GM23248 (cell line): ENCODE data around the gene NPPB. TPM values are rescaled to one million over a fixed set of nuclear protein-coding genes. Genes with fewer than 3 reads are reported as not detected.
A peak's percentile ranks its signal among the peaks of the same experiment; 100 is the strongest.

Experiments
- DNase-seq: peaks from one replicate; pipeline ENCODE4 v3.0.0-alpha.2; 2015
- H2AFZ ChIP-seq: fragments of 200-600 bp; sonication (generic); 2 replicates; pipeline ENCODE4 v1.6.1; 2016; ENCODE audit warnings: antibody characterized with exemption
- H3F3A ChIP-seq: fragments of 200-600 bp; sonication (generic); 2 replicates; pipeline ENCODE4 v1.6.1; 2016; ENCODE audit warnings: mild to moderate bottlenecking, antibody characterized with exemption, mixed run types; ENCODE audit not compliant: insufficient read depth
- H3K27ac ChIP-seq: fragments of 200-600 bp; sonication (generic); 2 replicates; pipeline ENCODE4 v1.5.1; 2016; ENCODE audit warnings: mild to moderate bottlenecking
- H3K27me3 ChIP-seq: fragments of 200-600 bp; sonication (generic); replicated peaks from 2 replicates; pipeline ENCODE4 v1.6.1; 2016; ENCODE audit warnings: mild to moderate bottlenecking; ENCODE audit not compliant: insufficient read depth
- H3K36me3 ChIP-seq: fragments of 200-600 bp; sonication (generic); 2 replicates; pipeline ENCODE4 v1.6.1; 2016; ENCODE audit warnings: low read depth, mild to moderate bottlenecking
- H3K4me1 ChIP-seq: fragments of 200-600 bp; sonication (generic); 2 replicates; pipeline ENCODE4 v1.6.1; 2016; ENCODE audit warnings: mild to moderate bottlenecking; ENCODE audit not compliant: insufficient read depth
- H3K4me2 ChIP-seq: fragments of 200-600 bp; sonication (generic); one replicate; pipeline ENCODE4 v1.6.1; 2016; ENCODE audit warnings: mild to moderate bottlenecking; ENCODE audit not compliant: unreplicated experiment
- H3K4me3 ChIP-seq: fragments of 200-600 bp; sonication (generic); 2 replicates; pipeline ENCODE4 v1.5.1; 2016; ENCODE audit warnings: mild to moderate bottlenecking
- H3K79me2 ChIP-seq: fragments of 200-600 bp; sonication (generic); 2 replicates; pipeline ENCODE4 v1.6.1; 2016; ENCODE audit warnings: mild to moderate bottlenecking; ENCODE audit not compliant: insufficient read depth
- H3K9ac ChIP-seq: fragments of 200-600 bp; sonication (generic); 2 replicates; pipeline ENCODE4 v1.6.1; 2016; ENCODE audit warnings: mild to moderate bottlenecking
- H3K9me2 ChIP-seq: fragments of 200-600 bp; sonication (generic); 2 replicates; pipeline ENCODE4 v1.6.1; 2016; ENCODE audit warnings: mixed run types, mild to moderate bottlenecking, moderate library complexity; ENCODE audit not compliant: insufficient read depth
- H3K9me3 ChIP-seq: fragments of 200-600 bp; sonication (generic); one replicate; pipeline ENCODE4 v1.6.1; 2017; ENCODE audit warnings: low read depth
- H4K20me1 ChIP-seq: fragments of 200-600 bp; sonication (generic); 2 replicates; pipeline ENCODE4 v1.6.0; 2016; ENCODE audit not compliant: insufficient read depth
- EZH2 ChIP-seq: fragments of 200-600 bp; sonication (generic); IDR thresholded peaks from 2 replicates; pipeline ENCODE4 v1.6.1; 2018; ENCODE audit warnings: antibody characterized with exemption, mild to moderate bottlenecking; ENCODE audit not compliant: insufficient read depth, poor library complexity, severe bottlenecking
- EZH2phosphoT487 ChIP-seq: fragments of 200-600 bp; sonication (generic); IDR thresholded peaks from 2 replicates; pipeline ENCODE4 v1.6.1; 2018; ENCODE audit warnings: antibody characterized with exemption, moderate library complexity, mild to moderate bottlenecking, low read depth; ENCODE audit not compliant: insufficient read depth
- WGBS, 2 experiments: methylation state at CpG; one replicate each; pipeline ENCODE4 v1.1.6; 2015 to 2017; ENCODE audit warnings: low lambda C conversion rate in 2 of 2, low coverage in 1 of 2; ENCODE audit errors: missing lambda C conversion rate in 2 of 2; 5-methylcytosine and 5-hydroxymethylcytosine counted together
- in situ Hi-C: fragments of 300-500 bp; cut with MboI; formaldehyde crosslinking; loops from 2 replicates; pipeline ENCODE4 v1.15.0; 2020
- polyA plus RNA-seq: library from polyadenylated mRNA; unstranded; fragments of >200 nt; fragmentation: Nextera tagmentation; extraction: Ambion mirVana; gene quantifications from 2 replicates; pipeline ENCODE4 v1.2.1, GENCODE V29; 2016
- total RNA-seq: library from RNA; depleted of rRNA; stranded (reverse); fragments of >200 nt; shearing (Covaris generic); gene quantifications from 2 replicates; pipeline ENCODE4 v1.2.3, GENCODE V29; 2014; rRNA removed

NPPB gene
- total RNA-seq (not detected in 2 replicates), polyA plus RNA-seq (not detected in 2 replicates)

- Histone ChIP-seq H3F3A (no peaks in the 10 kb centered on the region), H3K4me1 (no peaks in the 10 kb centered on the region), H3K9ac (no peak within 1 kb of the TSS), H3K9me3 (no peaks in the 10 kb centered on the region), H4K20me1 (no peaks in the 10 kb centered on the region), H3K4me2 (no peak within 1 kb of the TSS), H3K27ac (no peak within 1 kb of the TSS), H3K9me2 (no peaks in the 10 kb centered on the region), H3K79me2 (no peaks in the 10 kb centered on the region), H3K36me3 (no peaks in the 10 kb centered on the region), H2AFZ (no peak within 1 kb of the TSS), H3K27me3 (peaks cover 52% of the 10 kb centered on the region), H3K4me3 (no peak within 1 kb of the TSS)
- in situ Hi-C loops = no loop called here
- no peak for TF ChIP-seq EZH2phosphoT487
- no peak for TF ChIP-seq EZH2
- DNase-seq = no peak
- 16% methylated on average over 16 of the region's 16 CpGs for WGBS, 2 experiments
These were observed at the start of gene NPPB for GRCh38 chr1:11858613-11858967. Gene NPPB (minus strand): TSS chr1:11858945. CDS start chr1:11858833, 112 bp downstream.

GRCh38 chr1:11908095-11908675, 49.4 kb upstream of the NPPB start:
- no peaks in the 10 kb centered on the region for H3K9me2 ChIP-seq
- H3K4me1 ChIP-seq = no peaks in the 10 kb centered on the region
- in situ Hi-C loops = no loop called here
- H3K9me3 ChIP-seq = no peaks in the 10 kb centered on the region
- H4K20me1 ChIP-seq = no peaks in the 10 kb centered on the region
- peak overlapping the region; percentile 71 for H3K4me3 ChIP-seq
- no peaks in the 10 kb centered on the region for H3K79me2 ChIP-seq
- peak overlapping the region; percentile 95 for H3K9ac ChIP-seq
- peak overlapping the region; percentile 90 for H3K4me2 ChIP-seq
- H3K27me3 ChIP-seq = no peaks in the 10 kb centered on the region
- TF ChIP-seq EZH2phosphoT487 (no peak), EZH2 (no peak)
- H3K36me3 ChIP-seq = no peaks in the 10 kb centered on the region
- H2AFZ ChIP-seq = peak overlapping the region; percentile 59
- WGBS, 2 experiments = 0 to 2% methylated on average over 23 to 24 of the region's 24 CpGs
- peaks cover 9% of the 10 kb centered on the region for H3F3A ChIP-seq
- DNase-seq = peak; percentile 97
- H3K27ac ChIP-seq = peak overlapping the region; percentile 99

DNA sequence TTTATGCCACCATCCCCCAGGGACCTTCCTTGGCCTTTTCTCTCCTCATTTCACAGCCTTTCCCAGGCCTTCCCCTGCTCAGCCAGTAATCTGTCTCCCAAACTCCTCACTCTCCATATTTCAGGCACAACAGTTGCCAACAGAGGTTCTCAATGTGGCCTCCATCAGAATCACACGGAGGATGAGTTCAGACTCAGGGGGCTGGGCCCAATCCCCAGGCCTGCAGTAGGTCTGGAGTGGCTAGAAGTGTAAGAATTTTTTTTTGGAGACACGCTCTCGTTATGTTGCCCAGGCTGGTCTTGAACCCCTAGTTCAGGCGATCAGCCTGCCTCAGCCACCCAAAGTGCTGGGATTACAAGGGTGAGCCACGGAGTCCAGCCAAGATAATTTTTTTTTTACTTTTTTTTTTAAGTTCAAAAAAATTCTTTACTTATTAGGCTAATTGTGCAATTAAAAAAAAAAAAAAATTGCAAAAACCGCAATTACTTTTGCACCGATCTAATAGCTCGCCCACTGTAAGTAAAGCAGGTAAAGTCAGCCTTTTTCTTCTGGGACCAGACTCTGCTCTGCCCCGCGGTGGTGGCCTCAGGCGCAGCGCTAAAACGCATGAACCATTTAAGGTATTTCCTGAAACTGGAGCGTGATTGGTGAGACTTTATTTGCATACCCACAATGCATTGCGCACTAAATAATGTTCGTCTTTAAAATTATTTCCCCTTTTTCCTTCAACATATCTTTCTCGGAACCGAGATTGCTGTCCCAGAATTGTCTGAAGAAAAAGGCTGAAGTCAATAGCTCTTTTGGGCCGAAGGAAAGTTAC, 48.7 kb upstream of the NPPB start:
- H3K4me2 ChIP-seq = peak overlapping the region; percentile 51

DNA sequence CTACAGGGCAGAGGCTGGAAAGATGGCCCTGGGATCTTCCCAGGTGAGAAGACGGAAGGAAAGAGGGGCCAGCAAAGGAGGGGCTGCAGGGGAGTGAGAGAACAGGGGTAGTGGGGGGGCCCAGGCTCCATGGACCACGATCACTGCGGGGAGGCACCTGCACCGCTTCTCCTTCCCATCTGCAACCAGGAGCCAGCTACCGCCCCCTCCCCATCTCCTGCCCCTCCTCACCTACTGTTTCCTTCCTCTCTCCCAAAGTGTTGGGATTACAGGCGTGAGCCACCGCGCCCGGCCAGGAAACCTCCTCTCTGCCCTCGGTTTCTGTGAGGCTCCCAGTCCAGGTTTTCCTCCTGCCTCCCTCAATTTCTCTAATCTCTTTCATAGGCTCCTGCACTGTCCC, 48.1 kb upstream of the NPPB start:
- H3K27ac ChIP-seq = no peak overlapping the region
- no peaks in the 10 kb centered on the region for H3K79me2 ChIP-seq
- H3K36me3 ChIP-seq = no peaks in the 10 kb centered on the region
- H3K9me3 ChIP-seq = no peaks in the 10 kb centered on the region
- no peak for DNase-seq
- H3K9ac ChIP-seq = no peak overlapping the region
- H3K27me3 ChIP-seq = no peaks in the 10 kb centered on the region
- no peaks in the 10 kb centered on the region for H3K9me2 ChIP-seq
- no peak overlapping the region for H2AFZ ChIP-seq
- H3K4me1 ChIP-seq = no peaks in the 10 kb centered on the region
- in situ Hi-C loops = no loop called here
- H3K4me3 ChIP-seq = no peak overlapping the region
- H4K20me1 ChIP-seq = no peaks in the 10 kb centered on the region
- H3F3A ChIP-seq = peaks cover 9% of the 10 kb centered on the region
- TF ChIP-seq EZH2 (no peak), EZH2phosphoT487 (no peak)
- H3K4me2 ChIP-seq = no peak overlapping the region
- 86 to 89% methylated on average over 4 to 10 of the region's 10 CpGs for whole genome bisulfite sequencing, 2 experiments

More for the DNA sequence above, 48.7 kb upstream of the NPPB start:
- Histone ChIP-seq H4K20me1 (no peaks in the 10 kb centered on the region), H3K79me2 (no peaks in the 10 kb centered on the region), H3K4me1 (no peaks in the 10 kb centered on the region), H3K27me3 (no peaks in the 10 kb centered on the region), H2AFZ (peak overlapping the region; percentile 59), H3K9me3 (no peaks in the 10 kb centered on the region), H3K9me2 (no peaks in the 10 kb centered on the region), H3F3A (peaks cover 9% of the 10 kb centered on the region), H3K4me3 (peak overlapping the region; percentile 49), H3K9ac (peak overlapping the region; percentile 95), H3K36me3 (no peaks in the 10 kb centered on the region), H3K27ac (peak overlapping the region; percentile 99)
- in situ Hi-C loops = no loop called here
- TF ChIP-seq EZH2phosphoT487 = no peak
- no peak for TF ChIP-seq EZH2
- 4 to 5% methylated on average over 19 of the region's 19 CpGs for WGBS, 2 experiments
- peak; percentile 96 for DNase-seq
